MM.1S (cell line): ENCODE data around the gene FGGY.
"Not testable (repeated sequence)": the region's sequence is repeated elsewhere in the genome, so short reads cannot be mapped to it uniquely, and the experiment has no call there.

Experiments
- DNase-seq: peaks from one replicate; pipeline ENCODE4 v3.0.0-alpha.2; 2015
- H2AFZ ChIP-seq: fragments of 300-600 bp; sonication (generic); 2 replicates; pipeline ENCODE4 v1.6.0; 2016; ENCODE audit warnings: antibody characterized with exemption, low read length
- H3F3A ChIP-seq: fragments of 300-600 bp; sonication (generic); 2 replicates; pipeline ENCODE4 v1.6.1; 2016; ENCODE audit warnings: mild to moderate bottlenecking, antibody characterized with exemption, low read length, moderate library complexity, mixed read lengths; ENCODE audit not compliant: insufficient read depth
- H3K27ac ChIP-seq: fragments of 300-600 bp; sonication (generic); 2 replicates; pipeline ENCODE4 v1.5.1; 2016; ENCODE audit warnings: mild to moderate bottlenecking, low read length
- H3K27me3 ChIP-seq: fragments of 300-600 bp; sonication (generic); replicated peaks from 2 replicates; pipeline ENCODE4 v1.6.0; 2016; ENCODE audit warnings: low read length; ENCODE audit not compliant: insufficient read depth
- H3K36me3 ChIP-seq: fragments of 300-600 bp; sonication (generic); replicated peaks from 2 replicates; pipeline ENCODE4 v1.6.1; 2016; ENCODE audit warnings: mild to moderate bottlenecking, low read length, mixed read lengths; ENCODE audit not compliant: insufficient read depth
- H3K4me1 ChIP-seq: fragments of 300-600 bp; sonication (generic); 2 replicates; pipeline ENCODE4 v1.6.1; 2016; ENCODE audit warnings: low read length, mixed read lengths
- H3K4me2 ChIP-seq: fragments of 300-600 bp; sonication (generic); 2 replicates; pipeline ENCODE4 v1.6.0; 2016; ENCODE audit warnings: low read depth, low read length
- H3K4me3 ChIP-seq: fragments of 300-600 bp; sonication (generic); 2 replicates; pipeline ENCODE4 v1.5.1; 2016; ENCODE audit warnings: low read length, mixed read lengths
- H3K79me2 ChIP-seq: fragments of 300-600 bp; sonication (generic); 2 replicates; pipeline ENCODE4 v1.6.1; 2016; ENCODE audit warnings: mixed run types, low read length, mixed read lengths
- H3K9ac ChIP-seq: fragments of 300-600 bp; sonication (generic); 2 replicates; pipeline ENCODE4 v1.6.1; 2016; ENCODE audit warnings: low read length, mixed read lengths
- H3K9me2 ChIP-seq: fragments of 300-600 bp; sonication (generic); replicated peaks from 2 replicates; pipeline ENCODE4 v1.6.1; 2016; ENCODE audit warnings: mild to moderate bottlenecking, low read length, mixed read lengths; ENCODE audit not compliant: insufficient read depth
- H3K9me3 ChIP-seq: fragments of 300-600 bp; sonication (generic); replicated peaks from 2 replicates; pipeline ENCODE4 v1.6.1; 2016; ENCODE audit warnings: mild to moderate bottlenecking, low read length, mixed read lengths; ENCODE audit not compliant: insufficient read depth
- H4K20me1 ChIP-seq: fragments of 300-600 bp; sonication (generic); 2 replicates; pipeline ENCODE4 v1.6.1; 2016; ENCODE audit warnings: mild to moderate bottlenecking, low read length, moderate library complexity, mixed read lengths; ENCODE audit not compliant: insufficient read depth
- EZH2 ChIP-seq: fragments of 300-600 bp; sonication (generic); optimal IDR thresholded peaks from 2 replicates; pipeline ENCODE3; 2017; ENCODE audit warnings: low read depth, mild to moderate bottlenecking, antibody characterized with exemption, low read length, mixed read lengths
- EZH2phosphoT487 ChIP-seq: fragments of 300-600 bp; sonication (generic); IDR thresholded peaks from 2 replicates; pipeline ENCODE4 v1.6.1; 2018; ENCODE audit warnings: antibody characterized with exemption, low read length
- TF ChIP-seq, protein P1 (sequence below): fragments of 300-600 bp; sonication (generic); IDR thresholded peaks from 2 replicates; pipeline ENCODE4 v1.5.1; 2016; ENCODE audit warnings: antibody characterized with exemption, low read length, mixed read lengths

The FGGY gene

DNA sequence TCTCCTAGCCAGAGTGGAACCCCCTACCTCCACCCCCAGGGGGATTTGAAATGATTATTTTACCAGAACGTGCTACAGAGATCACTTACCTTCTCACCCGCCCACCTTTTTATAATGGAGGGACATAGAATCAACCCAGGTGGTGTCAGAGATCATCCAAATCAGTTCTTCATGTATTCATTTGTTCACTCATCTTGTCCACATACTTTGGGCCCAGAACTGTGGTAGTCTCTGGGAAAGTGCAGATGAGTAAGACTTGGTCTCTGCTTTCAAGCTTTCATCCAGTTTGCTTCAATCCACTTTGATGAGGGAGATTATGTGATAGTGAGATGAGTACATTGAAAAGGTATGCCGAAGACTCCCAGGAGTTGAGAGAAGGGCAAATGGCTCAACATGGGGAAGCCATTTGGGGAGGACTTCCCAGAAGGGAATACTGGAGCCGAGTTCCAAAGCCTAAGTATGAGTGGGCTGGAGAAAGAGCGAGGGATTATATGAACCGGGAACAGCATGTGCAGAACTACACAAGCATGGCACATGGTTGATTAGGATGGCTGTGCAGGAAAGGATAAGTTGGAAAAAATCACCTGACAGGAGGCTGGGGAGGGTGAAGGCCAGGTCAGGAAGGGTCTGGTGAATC lies 1.9 kb downstream of the FGGY start:
- Histone ChIP-seq H4K20me1 (no peaks in the 10 kb centered on the region), H3K9me2 (no peaks in the 10 kb centered on the region), H3K36me3 (no peaks in the 10 kb centered on the region), H3K27ac (no peak overlapping the region), H3K9ac (no peak overlapping the region), H3K9me3 (no peaks in the 10 kb centered on the region), H3K27me3 (no peaks in the 10 kb centered on the region), H2AFZ (no peak overlapping the region), H3K4me2 (no peak overlapping the region), H3F3A (peaks cover 17% of the 10 kb centered on the region), H3K4me3 (no peak overlapping the region), H3K79me2 (no peaks in the 10 kb centered on the region), H3K4me1 (peaks cover 11% of the 10 kb centered on the region)
- no peak for DNase-seq
- TF ChIP-seq, protein P1, sequence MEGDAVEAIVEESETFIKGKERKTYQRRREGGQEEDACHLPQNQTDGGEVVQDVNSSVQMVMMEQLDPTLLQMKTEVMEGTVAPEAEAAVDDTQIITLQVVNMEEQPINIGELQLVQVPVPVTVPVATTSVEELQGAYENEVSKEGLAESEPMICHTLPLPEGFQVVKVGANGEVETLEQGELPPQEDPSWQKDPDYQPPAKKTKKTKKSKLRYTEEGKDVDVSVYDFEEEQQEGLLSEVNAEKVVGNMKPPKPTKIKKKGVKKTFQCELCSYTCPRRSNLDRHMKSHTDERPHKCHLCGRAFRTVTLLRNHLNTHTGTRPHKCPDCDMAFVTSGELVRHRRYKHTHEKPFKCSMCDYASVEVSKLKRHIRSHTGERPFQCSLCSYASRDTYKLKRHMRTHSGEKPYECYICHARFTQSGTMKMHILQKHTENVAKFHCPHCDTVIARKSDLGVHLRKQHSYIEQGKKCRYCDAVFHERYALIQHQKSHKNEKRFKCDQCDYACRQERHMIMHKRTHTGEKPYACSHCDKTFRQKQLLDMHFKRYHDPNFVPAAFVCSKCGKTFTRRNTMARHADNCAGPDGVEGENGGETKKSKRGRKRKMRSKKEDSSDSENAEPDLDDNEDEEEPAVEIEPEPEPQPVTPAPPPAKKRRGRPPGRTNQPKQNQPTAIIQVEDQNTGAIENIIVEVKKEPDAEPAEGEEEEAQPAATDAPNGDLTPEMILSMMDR: no peak
- TF ChIP-seq EZH2: no peak
- TF ChIP-seq EZH2phosphoT487: no peak

DNA sequence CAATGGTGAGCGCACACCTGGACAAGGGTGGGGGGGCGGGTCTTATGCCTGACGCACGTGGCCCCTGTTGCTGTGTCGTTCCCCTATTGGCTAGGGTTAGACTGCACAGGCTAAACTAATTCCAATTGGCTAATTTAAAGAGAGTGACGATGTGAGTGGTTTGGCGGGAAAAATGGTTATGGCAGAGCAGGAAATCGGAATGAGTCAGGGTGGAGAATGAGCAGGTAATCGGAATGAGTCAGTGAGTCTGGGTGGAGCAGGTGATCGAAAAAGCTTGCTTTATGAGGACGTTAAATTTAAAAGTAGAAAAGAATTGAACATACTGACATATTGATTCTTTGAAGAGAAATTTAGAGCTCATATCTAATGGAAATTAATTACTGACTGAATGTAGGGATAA lies 2.8 kb downstream of the FGGY start:
- Histone ChIP-seq H3K4me1 (peaks cover 11% of the 10 kb centered on the region), H3F3A (peaks cover 17% of the 10 kb centered on the region)
- not testable (repeated sequence) for H3K4me2 ChIP-seq, H3K9me3 ChIP-seq, H2AFZ ChIP-seq, H3K27ac ChIP-seq, H3K9ac ChIP-seq, H4K20me1 ChIP-seq, H3K79me2 ChIP-seq, DNase-seq, H3K27me3 ChIP-seq, H3K4me3 ChIP-seq, H3K9me2 ChIP-seq, H3K36me3 ChIP-seq

DNA sequence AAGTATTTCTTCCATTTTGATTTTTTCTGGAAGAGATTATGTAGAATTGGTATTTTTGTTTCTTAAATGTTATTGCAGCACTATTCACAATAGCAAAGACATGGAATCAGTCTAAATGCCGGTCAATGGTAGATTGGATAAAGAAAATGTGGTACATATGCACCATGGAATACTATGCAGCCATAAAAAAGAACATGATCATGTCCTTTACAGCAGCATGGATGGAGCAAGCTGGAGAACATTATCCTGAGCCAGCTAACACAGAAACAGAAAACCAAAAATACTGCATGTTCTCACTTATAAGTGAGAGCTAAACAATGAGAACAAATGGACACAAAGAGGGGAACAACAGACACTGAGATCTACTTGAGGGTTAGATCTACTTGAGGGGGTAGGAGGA lies 5.4 kb downstream of the FGGY start:
- H3K36me3 ChIP-seq: no peaks in the 10 kb centered on the region
- no peak overlapping the region for H3K9ac ChIP-seq
- no peaks in the 10 kb centered on the region for H3K27me3 ChIP-seq
- no peak overlapping the region for H3K4me3 ChIP-seq
- no peak overlapping the region for H3K27ac ChIP-seq
- no peaks in the 10 kb centered on the region for H3K79me2 ChIP-seq
- no peaks in the 10 kb centered on the region for H3K4me1 ChIP-seq
- TF ChIP-seq EZH2phosphoT487 (no peak), EZH2 (no peak)
- TF ChIP-seq, protein P1: no peak
- peaks cover under 1% of the 10 kb centered on the region; the same call in 1 of the 2 replicates for H3F3A ChIP-seq
- H3K9me3 ChIP-seq: no peaks in the 10 kb centered on the region
- H2AFZ ChIP-seq: no peak overlapping the region
- H3K9me2 ChIP-seq: no peaks in the 10 kb centered on the region
- DNase-seq: no peak
- H3K4me2 ChIP-seq: no peak overlapping the region
- H4K20me1 ChIP-seq: no peaks in the 10 kb centered on the region

DNA sequence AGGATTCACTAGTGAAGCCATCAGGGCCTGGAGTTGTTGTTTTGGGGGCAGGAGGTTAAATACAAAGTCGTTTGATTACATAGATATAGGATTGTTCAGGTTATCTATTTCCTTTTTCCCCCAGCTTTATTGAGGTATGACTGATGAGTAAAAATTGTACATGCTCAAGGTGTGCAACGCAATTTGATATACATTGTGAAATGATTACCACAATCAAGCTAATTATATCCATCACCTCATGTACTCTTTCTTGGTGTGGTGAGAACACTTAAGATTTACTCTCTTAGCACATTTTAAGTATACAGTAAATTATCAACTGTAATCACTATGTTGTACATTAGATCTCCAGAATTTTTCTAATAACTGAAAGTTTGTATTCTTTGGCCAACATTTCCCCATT lies 6.0 kb downstream of the FGGY start:
- no peak overlapping the region for H3K4me3 ChIP-seq
- H3K36me3 ChIP-seq: no peaks in the 10 kb centered on the region
- H3F3A ChIP-seq: no peaks in the 10 kb centered on the region
- H3K27ac ChIP-seq: no peak overlapping the region
- no peaks in the 10 kb centered on the region for H3K27me3 ChIP-seq
- no peak overlapping the region for H3K4me2 ChIP-seq
- H2AFZ ChIP-seq: no peak overlapping the region
- H3K9me3 ChIP-seq: no peaks in the 10 kb centered on the region
- H4K20me1 ChIP-seq: no peaks in the 10 kb centered on the region
- DNase-seq: no peak
- H3K9ac ChIP-seq: no peak overlapping the region
- H3K79me2 ChIP-seq: no peaks in the 10 kb centered on the region
- TF ChIP-seq EZH2phosphoT487 (no peak), EZH2 (no peak)
- TF ChIP-seq, protein P1: no peak
- no peaks in the 10 kb centered on the region for H3K9me2 ChIP-seq
- H3K4me1 ChIP-seq: no peaks in the 10 kb centered on the region
